GM23248 (cell line): Measurements from ENCODE around the gene ZNF101. TPM values are rescaled to one million over a fixed set of nuclear protein-coding genes. Genes with fewer than 3 reads are reported as not detected.

ENCODE experiments used
- DNase-seq: peaks from one replicate; pipeline ENCODE4 v3.0.0-alpha.2; 2015
- H2AFZ ChIP-seq: fragments of 200-600 bp; sonication (generic); 2 replicates; pipeline ENCODE4 v1.6.1; 2016; ENCODE audit warnings: antibody characterized with exemption
- H3F3A ChIP-seq: fragments of 200-600 bp; sonication (generic); 2 replicates; pipeline ENCODE4 v1.6.1; 2016; ENCODE audit warnings: mild to moderate bottlenecking, antibody characterized with exemption, mixed run types; ENCODE audit not compliant: insufficient read depth
- H3K27ac ChIP-seq: fragments of 200-600 bp; sonication (generic); 2 replicates; pipeline ENCODE4 v1.5.1; 2016; ENCODE audit warnings: mild to moderate bottlenecking
- H3K27me3 ChIP-seq: fragments of 200-600 bp; sonication (generic); replicated peaks from 2 replicates; pipeline ENCODE4 v1.6.1; 2016; ENCODE audit warnings: mild to moderate bottlenecking; ENCODE audit not compliant: insufficient read depth
- H3K36me3 ChIP-seq: fragments of 200-600 bp; sonication (generic); 2 replicates; pipeline ENCODE4 v1.6.1; 2016; ENCODE audit warnings: low read depth, mild to moderate bottlenecking
- H3K4me1 ChIP-seq: fragments of 200-600 bp; sonication (generic); 2 replicates; pipeline ENCODE4 v1.6.1; 2016; ENCODE audit warnings: mild to moderate bottlenecking; ENCODE audit not compliant: insufficient read depth
- H3K4me2 ChIP-seq: fragments of 200-600 bp; sonication (generic); one replicate; pipeline ENCODE4 v1.6.1; 2016; ENCODE audit warnings: mild to moderate bottlenecking; ENCODE audit not compliant: unreplicated experiment
- H3K4me3 ChIP-seq: fragments of 200-600 bp; sonication (generic); 2 replicates; pipeline ENCODE4 v1.5.1; 2016; ENCODE audit warnings: mild to moderate bottlenecking
- H3K79me2 ChIP-seq: fragments of 200-600 bp; sonication (generic); 2 replicates; pipeline ENCODE4 v1.6.1; 2016; ENCODE audit warnings: mild to moderate bottlenecking; ENCODE audit not compliant: insufficient read depth
- H3K9ac ChIP-seq: fragments of 200-600 bp; sonication (generic); 2 replicates; pipeline ENCODE4 v1.6.1; 2016; ENCODE audit warnings: mild to moderate bottlenecking
- H3K9me2 ChIP-seq: fragments of 200-600 bp; sonication (generic); 2 replicates; pipeline ENCODE4 v1.6.1; 2016; ENCODE audit warnings: mixed run types, mild to moderate bottlenecking, moderate library complexity; ENCODE audit not compliant: insufficient read depth
- H3K9me3 ChIP-seq: fragments of 200-600 bp; sonication (generic); one replicate; pipeline ENCODE4 v1.6.1; 2017; ENCODE audit warnings: low read depth
- H4K20me1 ChIP-seq: fragments of 200-600 bp; sonication (generic); 2 replicates; pipeline ENCODE4 v1.6.0; 2016; ENCODE audit not compliant: insufficient read depth
- EZH2 ChIP-seq: fragments of 200-600 bp; sonication (generic); IDR thresholded peaks from 2 replicates; pipeline ENCODE4 v1.6.1; 2018; ENCODE audit warnings: antibody characterized with exemption, mild to moderate bottlenecking; ENCODE audit not compliant: insufficient read depth, poor library complexity, severe bottlenecking
- EZH2phosphoT487 ChIP-seq: fragments of 200-600 bp; sonication (generic); IDR thresholded peaks from 2 replicates; pipeline ENCODE4 v1.6.1; 2018; ENCODE audit warnings: antibody characterized with exemption, moderate library complexity, mild to moderate bottlenecking, low read depth; ENCODE audit not compliant: insufficient read depth
- WGBS, 2 experiments: methylation state at CpG; one replicate each; pipeline ENCODE4 v1.1.6; 2015 to 2017; ENCODE audit warnings: low lambda C conversion rate in 2 of 2, low coverage in 1 of 2; ENCODE audit errors: missing lambda C conversion rate in 2 of 2; 5-methylcytosine and 5-hydroxymethylcytosine counted together
- in situ Hi-C: fragments of 300-500 bp; cut with MboI; formaldehyde crosslinking; loops from 2 replicates; pipeline ENCODE4 v1.15.0; 2020
- polyA plus RNA-seq: library from polyadenylated mRNA; unstranded; fragments of >200 nt; fragmentation: Nextera tagmentation; extraction: Ambion mirVana; gene quantifications from 2 replicates; pipeline ENCODE4 v1.2.1, GENCODE V29; 2016
- small RNA-seq: library from RNA; depleted of rRNA; stranded (forward); fragments of <200 nt; gene quantifications from one replicate; pipeline ENCODE3, GENCODE V24; 2014; ENCODE audit warnings: low read depth, low replicate concordance
- total RNA-seq: library from RNA; depleted of rRNA; stranded (reverse); fragments of >200 nt; shearing (Covaris generic); gene quantifications from 2 replicates; pipeline ENCODE4 v1.2.3, GENCODE V29; 2014; rRNA removed

The ZNF101 gene
- total and polyA plus RNA-seq, 2 experiments from 2014 or later: 3.7 TPM

- WGBS, 2 experiments: 95 to 100% methylated on average over 2 of the region's 2 CpGs
- H3K4me3 ChIP-seq: no peak overlapping the region
- in situ Hi-C loops: no loop called here
- no peak overlapping the region for H2AFZ ChIP-seq
- no peaks in the 10 kb centered on the region for H3K9me2 ChIP-seq
- DNase-seq: no peak
- H3K36me3 ChIP-seq: 0 out of 2 replicates have a peak, but pooled peaks cover 15% of the 10 kb centered on the region
- H4K20me1 ChIP-seq: no peaks in the 10 kb centered on the region
- no peak overlapping the region for H3K27ac ChIP-seq
- H3K4me1 ChIP-seq: no peaks in the 10 kb centered on the region
- no peaks in the 10 kb centered on the region for H3K27me3 ChIP-seq
- TF ChIP-seq EZH2: no peak
- TF ChIP-seq EZH2phosphoT487: no peak
- H3K79me2 ChIP-seq: peaks cover 63% of the 10 kb centered on the region
- no peak overlapping the region for H3K9ac ChIP-seq
- peaks cover 5% of the 10 kb centered on the region for H3K9me3 ChIP-seq
- H3K4me2 ChIP-seq: no peak overlapping the region
- no peaks in the 10 kb centered on the region for H3F3A ChIP-seq
Measured at GRCh38 chr19:19721896-19722295, 53.3 kb downstream of the ZNF101 start.

GRCh38 chr19:19732579-19733501 is 64.2 kb downstream of the ZNF101 start, which contains the start of gene ZNF14:
Gene ZNF14, minus strand, starts transcription at chr19:19733112. Its CDS starts 154 bp downstream, at chr19:19732958.
- no peak for TF ChIP-seq EZH2phosphoT487
- WGBS, 2 experiments: 2% methylated on average over 56 to 58 of the region's 61 CpGs
- Histone ChIP-seq H3F3A (no peaks in the 10 kb centered on the region), H2AFZ (peak within 1 kb of the TSS; percentile 100), H3K4me2 (peak within 1 kb of the TSS; percentile 92), H3K27ac (peak within 1 kb of the TSS; percentile 43), H3K4me3 (peak within 1 kb of the TSS; percentile 90), H3K27me3 (no peaks in the 10 kb centered on the region), H3K4me1 (0 out of 2 replicates have a peak, but pooled peaks cover 4% of the 10 kb centered on the region), H3K9me2 (no peaks in the 10 kb centered on the region), H3K9me3 (no peaks in the 10 kb centered on the region), H3K9ac (peak within 1 kb of the TSS; percentile 85), H4K20me1 (no peaks in the 10 kb centered on the region), H3K79me2 (peaks cover 43% of the 10 kb centered on the region), H3K36me3 (peaks cover 13% of the 10 kb centered on the region; the same call in 1 of the 2 replicates)
- in situ Hi-C loops: no loop called here
- DNase-seq: peak; percentile 98

Small RNA genes within 50 kb of the gene (small RNA-seq; reads per million reads assigned to genes)
- gene AC011458.2: not detected

Other genes starting within 250 kb of the ZNF101 start
- 0.25 and 2.3 TPM in 2 replicates for gene TSSK6, start 153.3 kb upstream of the ZNF101 start, total RNA-seq
- gene TSSK6, start 153.3 kb upstream of the ZNF101 start, polyA plus RNA-seq: 0.70 and 0.95 TPM in 2 replicates
- gene NDUFA13, start 152.6 kb upstream of the ZNF101 start, total RNA-seq: 18.3 and 92.4 TPM in 2 replicates
- gene NDUFA13, start 152.6 kb upstream of the ZNF101 start, polyA plus RNA-seq: 466 and 474 TPM in 2 replicates
- 0.25 TPM in 1 of 2 replicates, not detected in the other for gene YJEFN3, start 139.9 kb upstream of the ZNF101 start, total RNA-seq
- 1.3 and 2.4 TPM in 2 replicates for gene YJEFN3, start 139.9 kb upstream of the ZNF101 start, polyA plus RNA-seq
- 0.11 and 0.25 TPM in 2 replicates for gene CILP2, start 130.6 kb upstream of the ZNF101 start, total RNA-seq
- gene CILP2, start 130.6 kb upstream of the ZNF101 start, polyA plus RNA-seq: 0.48 and 0.62 TPM in 2 replicates
- 0.32 TPM in 1 of 2 replicates, not detected in the other for gene PBX4, start 50.2 kb upstream of the ZNF101 start, total RNA-seq
- 0.63 and 0.71 TPM in 2 replicates for gene PBX4, start 50.2 kb upstream of the ZNF101 start, polyA plus RNA-seq
- 0.13 and 1.8 TPM in 2 replicates for gene LPAR2, start 40.6 kb upstream of the ZNF101 start, total RNA-seq
- gene LPAR2, start 40.6 kb upstream of the ZNF101 start, polyA plus RNA-seq: 0.72 and 1.3 TPM in 2 replicates
- 2.9 and 5.0 TPM in 2 replicates for gene GMIP, start 25.2 kb upstream of the ZNF101 start, total RNA-seq
- gene GMIP, start 25.2 kb upstream of the ZNF101 start, polyA plus RNA-seq: 3.0 and 3.1 TPM in 2 replicates
- 86.6 and 101 TPM in 2 replicates for gene ATP13A1, start 5.2 kb upstream of the ZNF101 start, total RNA-seq
- gene ATP13A1, start 5.2 kb upstream of the ZNF101 start, polyA plus RNA-seq: 42.3 TPM in 2 replicates
- 2.9 and 3.8 TPM in 2 replicates for gene ZNF14, start 64.3 kb downstream of the ZNF101 start, total RNA-seq
- 3.2 and 3.3 TPM in 2 replicates for gene ZNF14, start 64.3 kb downstream of the ZNF101 start, polyA plus RNA-seq
- gene ZNF506, start 152.9 kb downstream of the ZNF101 start, total RNA-seq: 11.8 and 20.0 TPM in 2 replicates
- gene ZNF506, start 152.9 kb downstream of the ZNF101 start, polyA plus RNA-seq: 13.2 and 13.3 TPM in 2 replicates
- gene ZNF253, start 197.0 kb downstream of the ZNF101 start, total RNA-seq: 2.0 and 2.1 TPM in 2 replicates
- gene ZNF253, start 197.0 kb downstream of the ZNF101 start, polyA plus RNA-seq: 2.9 and 3.2 TPM in 2 replicates
- 5.0 and 7.0 TPM in 2 replicates for gene ZNF93, start 232.1 kb downstream of the ZNF101 start, total RNA-seq
- gene ZNF93, start 232.1 kb downstream of the ZNF101 start, polyA plus RNA-seq: 3.8 and 4.5 TPM in 2 replicates